Measurements from ENCODE around the gene PLPP7.

PLPP7 gene

GRCh38 chr9:131296906-131297500 is 7.5 kb downstream of the PLPP7 start:
- Histone ChIP-seq H3K4me3 (ENCODE audit: low read depth in 1 of 2, low read length in 1 of 2) (no peak overlapping the region), H3K4me1 (ENCODE audit: control insufficient read depth in 1 of 2, insufficient read depth in 1 of 2, low read depth in 1 of 2, low read length in 1 of 2) (no peaks in the 10 kb centered on the region), H3K27ac (no peak overlapping the region), H3K9me3 (no peaks in the 10 kb centered on the region), H3K27me3 (no peaks in the 10 kb centered on the region), H3K36me3 (no peaks in the 10 kb centered on the region)
- TF ChIP-seq CTCF (IDR thresholded peaks at IDR 0.05), result no peak

GRCh38 chr9:131297903-131298302 is 8.4 kb downstream of the PLPP7 start:
- H3K4me3 ChIP-seq (ENCODE audit: low read depth in 1 of 2, low read length in 1 of 2), result no peak overlapping the region
- no peak for TF ChIP-seq CTCF (IDR thresholded peaks at IDR 0.05)
- no peaks in the 10 kb centered on the region for H3K9me3 ChIP-seq
- no peak overlapping the region for H3K27ac ChIP-seq
- H3K36me3 ChIP-seq, result no peaks in the 10 kb centered on the region
- no peaks in the 10 kb centered on the region for H3K4me1 ChIP-seq (ENCODE audit: control insufficient read depth in 1 of 2, insufficient read depth in 1 of 2, low read depth in 1 of 2, low read length in 1 of 2)
- H3K27me3 ChIP-seq, result no peaks in the 10 kb centered on the region

GRCh38 chr9:131298341-131298740 is 8.8 kb downstream of the PLPP7 start:
- Histone ChIP-seq H3K4me1 (ENCODE audit: control insufficient read depth in 1 of 2, insufficient read depth in 1 of 2, low read depth in 1 of 2, low read length in 1 of 2) (no peaks in the 10 kb centered on the region), H3K36me3 (no peaks in the 10 kb centered on the region), H3K27me3 (no peaks in the 10 kb centered on the region), H3K9me3 (no peaks in the 10 kb centered on the region), H3K4me3 (ENCODE audit: low read depth in 1 of 2, low read length in 1 of 2) (no peak overlapping the region), H3K27ac (no peak overlapping the region)
- TF ChIP-seq CTCF (IDR thresholded peaks at IDR 0.05), result no peak

GRCh38 chr9:131298816-131299215 is 9.3 kb downstream of the PLPP7 start:
- Histone ChIP-seq H3K27ac (no peak overlapping the region), H3K4me3 (ENCODE audit: low read depth in 1 of 2, low read length in 1 of 2) (no peak overlapping the region), H3K27me3 (no peaks in the 10 kb centered on the region), H3K36me3 (no peaks in the 10 kb centered on the region), H3K4me1 (ENCODE audit: control insufficient read depth in 1 of 2, insufficient read depth in 1 of 2, low read depth in 1 of 2, low read length in 1 of 2) (no peaks in the 10 kb centered on the region), H3K9me3 (no peaks in the 10 kb centered on the region)
- TF ChIP-seq CTCF (IDR thresholded peaks at IDR 0.05), result no peak

- no peak overlapping the region for H3K27ac ChIP-seq
- no peaks in the 10 kb centered on the region for H3K9me3 ChIP-seq
- H3K36me3 ChIP-seq, result no peaks in the 10 kb centered on the region
- TF ChIP-seq CTCF (IDR thresholded peaks at IDR 0.05), result no peak
- H3K27me3 ChIP-seq, result no peaks in the 10 kb centered on the region
- H3K4me1 ChIP-seq (ENCODE audit: control insufficient read depth in 1 of 2, insufficient read depth in 1 of 2, low read depth in 1 of 2, low read length in 1 of 2), result no peaks in the 10 kb centered on the region
- H3K4me3 ChIP-seq (ENCODE audit: low read depth in 1 of 2, low read length in 1 of 2), result no peak overlapping the region
These were observed 9.9 kb downstream of the PLPP7 start for GRCh38 chr9:131299346-131299960.

Data from neutrophil (primary cell).